Uterus (tissue), 2 donors: ENCODE results near the gene CENATAC.

Source experiments
- POLR2A ChIP-seq, 2 donors: fragments of 450-650 bp; IDR thresholded peaks; one replicate each; pipeline ENCODE4 v1.6.1; 2016; ENCODE audit warnings: antibody characterized with exemption in 2 of 2, mild to moderate bottlenecking in 1 of 2, moderate library complexity in 1 of 2
- TF ChIP-seq, protein P1 (sequence below), 4 experiments: fragments of 200-600 bp in 2 of 4; fragments of 450-650 bp in 2 of 4; sonication (generic) in 2 of 4; IDR thresholded peaks; one replicate each; pipeline ENCODE4 v1.5.1; 2016 to 2019; ENCODE audit warnings: antibody characterized with exemption in 4 of 4, mild to moderate bottlenecking in 2 of 4, moderate library complexity in 1 of 4

- TF ChIP-seq, protein P1, sequence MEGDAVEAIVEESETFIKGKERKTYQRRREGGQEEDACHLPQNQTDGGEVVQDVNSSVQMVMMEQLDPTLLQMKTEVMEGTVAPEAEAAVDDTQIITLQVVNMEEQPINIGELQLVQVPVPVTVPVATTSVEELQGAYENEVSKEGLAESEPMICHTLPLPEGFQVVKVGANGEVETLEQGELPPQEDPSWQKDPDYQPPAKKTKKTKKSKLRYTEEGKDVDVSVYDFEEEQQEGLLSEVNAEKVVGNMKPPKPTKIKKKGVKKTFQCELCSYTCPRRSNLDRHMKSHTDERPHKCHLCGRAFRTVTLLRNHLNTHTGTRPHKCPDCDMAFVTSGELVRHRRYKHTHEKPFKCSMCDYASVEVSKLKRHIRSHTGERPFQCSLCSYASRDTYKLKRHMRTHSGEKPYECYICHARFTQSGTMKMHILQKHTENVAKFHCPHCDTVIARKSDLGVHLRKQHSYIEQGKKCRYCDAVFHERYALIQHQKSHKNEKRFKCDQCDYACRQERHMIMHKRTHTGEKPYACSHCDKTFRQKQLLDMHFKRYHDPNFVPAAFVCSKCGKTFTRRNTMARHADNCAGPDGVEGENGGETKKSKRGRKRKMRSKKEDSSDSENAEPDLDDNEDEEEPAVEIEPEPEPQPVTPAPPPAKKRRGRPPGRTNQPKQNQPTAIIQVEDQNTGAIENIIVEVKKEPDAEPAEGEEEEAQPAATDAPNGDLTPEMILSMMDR (IDR thresholded peaks at IDR 0.05), result no peak
- no peak for TF ChIP-seq POLR2A (IDR thresholded peaks at IDR 0.05)
Observed at GRCh38 chr11:119014209-119014924, 16.4 kb downstream of the CENATAC start.
